GM12878 (cell line): ENCODE measurements around the gene VCL. TPM values are rescaled to one million over a fixed set of nuclear protein-coding genes. Genes with fewer than 3 reads are reported as not detected.

Experiments
- BMI1 ChIP-seq: fragments of 450-650 bp; IDR thresholded peaks from 2 replicates; pipeline ENCODE4 v1.6.1; 2016; ENCODE audit warnings: mild to moderate bottlenecking, moderate library complexity, borderline replicate concordance
- CEBPB ChIP-seq, 2 experiments: fragments of 150-350 bp in 1 of 2; IDR thresholded peaks; 2 replicates each; pipeline ENCODE4 v1.6.1; 2012 to 2014; ENCODE audit warnings: low read depth in 2 of 2, low read length in 2 of 2, borderline replicate concordance in 1 of 2, inconsistent platforms in 1 of 2
- EP300 ChIP-seq, 2 experiments: fragments of 150-350 bp in 1 of 2; IDR thresholded peaks; 2 replicates each; pipeline ENCODE4 v1.6.1; 2011 to 2012; ENCODE audit warnings: low read depth in 2 of 2, low read length in 2 of 2, borderline replicate concordance in 1 of 2, improper control_type of control experiment in 1 of 2, inconsistent platforms in 1 of 2; ENCODE audit not compliant: control insufficient read depth in 1 of 2
- ESRRA ChIP-seq: IDR thresholded peaks from 2 replicates; pipeline ENCODE4 v1.6.1; 2012; ENCODE audit warnings: mild to moderate bottlenecking, low read length, improper control_type of control experiment
- HSF1 ChIP-seq: fragments of 150-350 bp; IDR thresholded peaks from 2 replicates; pipeline ENCODE4 v1.6.1; 2014; ENCODE audit warnings: mild to moderate bottlenecking, low read depth, low read length
- JUND ChIP-seq: IDR thresholded peaks from 2 replicates; pipeline ENCODE4 v1.6.1; 2012; ENCODE audit warnings: low read depth, mild to moderate bottlenecking, low read length, improper control_type of control experiment, moderate library complexity
- MLLT1 ChIP-seq: fragments of 450-650 bp; IDR thresholded peaks from 2 replicates; pipeline ENCODE4 v1.6.1; 2016; ENCODE audit warnings: mild to moderate bottlenecking
- MTA2 ChIP-seq: fragments of 450-650 bp; IDR thresholded peaks from 2 replicates; pipeline ENCODE4 v1.6.1; 2016; ENCODE audit warnings: low read depth, mild to moderate bottlenecking, moderate library complexity
- NKRF ChIP-seq: fragments of 450-650 bp; conservative IDR thresholded peaks from 2 replicates; pipeline ENCODE4 v1.6.1; 2017; ENCODE audit warnings: mild to moderate bottlenecking, moderate library complexity
- NR2F1 ChIP-seq: fragments of 450-650 bp; conservative IDR thresholded peaks from 2 replicates; pipeline ENCODE4 v1.6.1; 2017; ENCODE audit warnings: mild to moderate bottlenecking
- RB1 ChIP-seq: fragments of 450-650 bp; formaldehyde crosslinking; IDR thresholded peaks from 2 replicates; pipeline ENCODE4 v1.6.1; 2017; ENCODE audit warnings: mild to moderate bottlenecking, borderline replicate concordance
- SRF ChIP-seq, 2 experiments: IDR thresholded peaks; 2 replicates each; pipeline ENCODE4 v1.6.1; 2011; ENCODE audit warnings: low read depth in 2 of 2, low read length in 2 of 2, mild to moderate bottlenecking in 1 of 2, moderate library complexity in 1 of 2
- STAT1 ChIP-seq: fragments of 450-650 bp; conservative IDR thresholded peaks from 2 replicates; pipeline ENCODE4 v1.6.1; 2014; ENCODE audit warnings: antibody characterized with exemption, mild to moderate bottlenecking
- STAT3 ChIP-seq: IDR thresholded peaks from 2 replicates; pipeline ENCODE4 v1.6.1; 2011; ENCODE audit warnings: low read depth, low read length, improper control_type of control experiment
- TCF12 ChIP-seq: IDR thresholded peaks from 2 replicates; pipeline ENCODE4 v1.6.1; 2011; ENCODE audit warnings: low read depth, mild to moderate bottlenecking, low read length
- WRNIP1 ChIP-seq: IDR thresholded peaks from 2 replicates; pipeline ENCODE4 v1.6.1; 2011; ENCODE audit warnings: low read depth, low read length, improper control_type of control experiment, borderline replicate concordance
- ZBTB11 ChIP-seq: fragments of 450-650 bp; formaldehyde crosslinking; IDR thresholded peaks from 2 replicates; pipeline ENCODE4 v1.5.0; 2022; ENCODE audit warnings: mild to moderate bottlenecking, missing genetic modification characterization
- polyA plus RNA-seq, 11 experiments: library from polyadenylated mRNA; depleted of rRNA in 4 of 11; unstranded in 6 of 11; stranded (reverse) in 5 of 11; fragments of >200 nt; fragmentation: Nextera tagmentation in 4 of 11; fragmentation: Illumina TruSeq in 1 of 11; extraction: Ambion mirVana in 4 of 11; extraction: Trizol in 1 of 11; gene quantifications; 1 replicate in 1 of 11; 2 replicates in 10 of 11; pipeline versions ENCODE4 v1.2.1 to v1.2.3, GENCODE V29; 2011 to 2016; ENCODE audit warnings: inconsistent platforms in 2 of 11, missing spikeins in 2 of 11, low read depth in 1 of 11
- total RNA-seq, 4 experiments: library from RNA; depleted of rRNA in 3 of 4; stranded (reverse); fragments of >200 nt in 3 of 4; fragmentation: Illumina TruSeq in 1 of 4; extraction: Trizol in 1 of 4; gene quantifications; 2 replicates each; pipeline versions ENCODE4 v1.2.1 to v1.2.3, GENCODE V29; 2013 to 2021
- TF ChIP-seq, protein P1 (sequence below): fragments of 450-650 bp; IDR thresholded peaks from 2 replicates; pipeline ENCODE4 v1.6.1; 2017; ENCODE audit warnings: low read depth, mild to moderate bottlenecking, moderate library complexity
- TF ChIP-seq, protein P2 (sequence below): IDR thresholded peaks from 2 replicates; pipeline ENCODE4 v1.6.1; 2011; ENCODE audit warnings: low read depth, low read length, improper control_type of control experiment, borderline replicate concordance

The VCL gene
- total and polyA plus RNA-seq, 10 of the 15 experiments (the other 5 are each of a cell fraction or from before 2014, with no cell fraction given) = 6.7 to 54.6 (median 24.3) TPM

DNA sequence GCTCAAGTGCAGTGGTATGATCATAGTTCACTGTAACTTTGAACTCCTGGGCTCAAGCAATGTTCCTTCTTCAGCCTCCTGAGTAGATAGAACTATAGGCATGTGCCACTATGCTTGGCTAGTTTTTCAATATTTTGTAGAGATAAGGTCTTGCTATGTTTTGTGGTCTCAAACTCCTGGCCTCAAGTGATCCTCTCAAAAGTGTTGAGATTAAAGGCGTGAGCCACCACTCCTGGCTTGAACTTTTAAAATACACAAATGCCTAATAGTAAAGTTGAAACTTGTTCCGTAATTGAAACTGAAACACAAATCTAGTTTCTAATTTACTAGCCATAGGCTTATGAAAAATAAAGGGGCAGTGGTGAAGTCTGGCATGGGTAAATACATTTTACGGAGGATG, 87.0 kb downstream of the VCL start (continued):
- TF ChIP-seq, protein P1, sequence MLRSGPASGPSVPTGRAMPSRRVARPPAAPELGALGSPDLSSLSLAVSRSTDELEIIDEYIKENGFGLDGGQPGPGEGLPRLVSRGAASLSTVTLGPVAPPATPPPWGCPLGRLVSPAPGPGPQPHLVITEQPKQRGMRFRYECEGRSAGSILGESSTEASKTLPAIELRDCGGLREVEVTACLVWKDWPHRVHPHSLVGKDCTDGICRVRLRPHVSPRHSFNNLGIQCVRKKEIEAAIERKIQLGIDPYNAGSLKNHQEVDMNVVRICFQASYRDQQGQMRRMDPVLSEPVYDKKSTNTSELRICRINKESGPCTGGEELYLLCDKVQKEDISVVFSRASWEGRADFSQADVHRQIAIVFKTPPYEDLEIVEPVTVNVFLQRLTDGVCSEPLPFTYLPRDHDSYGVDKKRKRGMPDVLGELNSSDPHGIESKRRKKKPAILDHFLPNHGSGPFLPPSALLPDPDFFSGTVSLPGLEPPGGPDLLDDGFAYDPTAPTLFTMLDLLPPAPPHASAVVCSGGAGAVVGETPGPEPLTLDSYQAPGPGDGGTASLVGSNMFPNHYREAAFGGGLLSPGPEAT = peak; percentile 49; the same call in 1 of the 2 replicates
- no peak for TF ChIP-seq CEBPB (IDR thresholded peaks at IDR 0.05; ENCODE audit: borderline replicate concordance in 1 of 2, low read depth in 2 of 2, low read length in 2 of 2)
- TF ChIP-seq EP300 (IDR thresholded peaks at IDR 0.05; ENCODE audit: borderline replicate concordance in 1 of 2, control insufficient read depth in 1 of 2, low read depth in 2 of 2, low read length in 2 of 2) = peak in 1 of 2 experiments; percentile 69; a peak in 1 of 4 replicates
- no peak for TF ChIP-seq MLLT1
- no peak for TF ChIP-seq SRF (IDR thresholded peaks at IDR 0.05; ENCODE audit: low read depth in 2 of 2, low read length in 2 of 2)
- no peak for TF ChIP-seq ESRRA
- no peak for TF ChIP-seq HSF1
- TF ChIP-seq, protein P2, sequence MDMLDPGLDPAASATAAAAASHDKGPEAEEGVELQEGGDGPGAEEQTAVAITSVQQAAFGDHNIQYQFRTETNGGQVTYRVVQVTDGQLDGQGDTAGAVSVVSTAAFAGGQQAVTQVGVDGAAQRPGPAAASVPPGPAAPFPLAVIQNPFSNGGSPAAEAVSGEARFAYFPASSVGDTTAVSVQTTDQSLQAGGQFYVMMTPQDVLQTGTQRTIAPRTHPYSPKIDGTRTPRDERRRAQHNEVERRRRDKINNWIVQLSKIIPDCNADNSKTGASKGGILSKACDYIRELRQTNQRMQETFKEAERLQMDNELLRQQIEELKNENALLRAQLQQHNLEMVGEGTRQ = no peak
- TF ChIP-seq ZBTB11 (CRISPR knock-in tag) = no peak
- TF ChIP-seq STAT3 = 0 out of 2 replicates have a peak, but pooled peaks have one; percentile 35
- peak; percentile 66 for TF ChIP-seq MTA2
- no peak for TF ChIP-seq NKRF
- no peak for TF ChIP-seq WRNIP1
- no peak; the same call in 1 of the 2 replicates for TF ChIP-seq BMI1
- TF ChIP-seq STAT1 = no peak
- TF ChIP-seq NR2F1 = 0 out of 2 replicates have a peak, but pooled peaks have one; percentile 37
- no peak for TF ChIP-seq TCF12
- no peak for TF ChIP-seq RB1
- no peak for TF ChIP-seq JUND
